Right atrium auricular region (tissue), 2 donors: ENCODE data around the gene CTNNBIP1. TPM values are rescaled to one million over a fixed set of nuclear protein-coding genes. Genes with fewer than 3 reads are reported as not detected.

Experiments
- DNase-seq: peaks from one replicate; pipeline ENCODE4 v3.0.0-alpha.2; 2019; ENCODE audit warnings: low spot score
- H3K27ac ChIP-seq, 2 donors: fragments of 200-600 bp; sonication (generic); 1 replicate in 1 of 2; 2 replicates in 1 of 2; pipeline ENCODE4 v1.5.1; 2016 to 2019
- H3K27me3 ChIP-seq, 2 donors: fragments of 200-600 bp; sonication (generic); one replicate each; pipeline versions ENCODE4 v1.5.1 to v1.6.0; 2017 to 2019
- H3K36me3 ChIP-seq: fragments of 200-600 bp; sonication (generic); one replicate; pipeline ENCODE4 v1.5.1; 2016
- H3K4me1 ChIP-seq, 2 donors: fragments of 200-600 bp; sonication (generic); one replicate each; pipeline versions ENCODE4 v1.5.1 to v1.6.0; 2017 to 2019
- H3K4me3 ChIP-seq, 2 donors: fragments of 200-600 bp; sonication (generic); 1 replicate in 1 of 2; 2 replicates in 1 of 2; pipeline ENCODE4 v1.5.1; 2017 to 2019; ENCODE audit warnings: mild to moderate bottlenecking in 1 of 2, moderate library complexity in 1 of 2
- H3K9me3 ChIP-seq, 2 donors: fragments of 200-600 bp; sonication (generic); one replicate each; pipeline ENCODE4 v1.5.1; 2019
- CTCF ChIP-seq, 2 donors: fragments of 200-600 bp; sonication (generic); IDR thresholded peaks; one replicate each; pipeline ENCODE4 v1.5.1; 2019; ENCODE audit warnings: antibody characterized with exemption in 2 of 2
- total RNA-seq, 2 donors: library from RNA; depleted of rRNA; stranded (reverse); fragments of >200 nt; gene quantifications; one replicate each; pipeline ENCODE4 v1.1.0, GENCODE V29; 2016

CTNNBIP1 gene
- total RNA-seq, 2 donors from 2014 or later = 22.3 to 31.9 TPM

- TF ChIP-seq CTCF (IDR thresholded peaks at IDR 0.05) = no peak
- no peaks in the 10 kb centered on the region for H3K36me3 ChIP-seq
- no peaks in the 10 kb centered on the region for H3K9me3 ChIP-seq
- H3K27ac ChIP-seq = no peak overlapping the region
- DNase-seq = no peak
- no peak overlapping the region for H3K4me3 ChIP-seq
- H3K4me1 ChIP-seq = peaks cover 0 to 24% of the 10 kb centered on the region in 2 donors
- no peaks in the 10 kb centered on the region for H3K27me3 ChIP-seq
Observed at GRCh38 chr1:9801909-9802308, 108.2 kb downstream of the CTNNBIP1 start.

Other genes starting within 250 kb of the CTNNBIP1 start
- 10 to 100 TPM; 47.5 to 54.0 TPM for gene CLSTN1, start 86.3 kb downstream of the CTNNBIP1 start, total RNA-seq
- gene LZIC, start 33.1 kb upstream of the CTNNBIP1 start, total RNA-seq = 10 to 100 TPM; 25.0 to 32.1 TPM
- 10 to 100 TPM; 10.0 to 13.9 TPM for gene NMNAT1, start 33.2 kb upstream of the CTNNBIP1 start, total RNA-seq
- 10 to 100 TPM; 31.4 to 33.9 TPM for gene RBP7, start 87.0 kb upstream of the CTNNBIP1 start, total RNA-seq
- gene UBE4B, start 122.7 kb upstream of the CTNNBIP1 start, total RNA-seq = 10 to 100 TPM; 50.2 to 71.3 TPM